Tongue (tissue), 2 donors: ENCODE measurements around the gene FOXE3. TPM values are rescaled to one million over a fixed set of nuclear protein-coding genes. Genes with fewer than 3 reads are reported as not detected.

Experiments used
- DNase-seq: peaks from one replicate; pipeline ENCODE4 v3.0.0-alpha.2; 2015
- total RNA-seq: library from RNA; depleted of rRNA; stranded (reverse); fragments of >200 nt; gene quantifications from one replicate; pipeline ENCODE4 v1.2.3, GENCODE V29; 2014

FOXE3 gene
- total RNA-seq, 1 donor from 2014 or later, result not detected

DNA sequence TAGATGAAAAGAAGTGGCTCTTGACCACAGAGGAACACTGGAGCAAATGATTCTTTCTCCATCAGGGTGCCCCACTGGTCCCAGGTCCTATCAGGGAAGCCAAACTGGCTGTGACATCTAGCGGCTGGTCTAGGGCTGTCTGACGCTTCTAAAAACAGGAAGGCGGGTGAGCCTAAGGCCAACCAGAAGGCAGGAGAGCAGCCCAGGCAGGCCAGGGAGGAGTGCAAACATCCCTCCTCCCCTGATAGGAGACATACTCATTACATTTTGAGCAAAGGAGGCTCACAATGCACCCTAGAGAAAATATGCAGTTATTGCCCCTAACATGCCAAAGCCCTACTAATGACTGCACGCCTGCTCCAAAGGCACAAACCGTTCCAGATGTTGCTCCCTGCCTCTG lies 10.4 kb upstream of the FOXE3 start:
- DNase-seq, result no peak

- no peak for DNase-seq
Observed at GRCh38 chr1:47406966-47407365, 9.1 kb upstream of the FOXE3 start.

DNA sequence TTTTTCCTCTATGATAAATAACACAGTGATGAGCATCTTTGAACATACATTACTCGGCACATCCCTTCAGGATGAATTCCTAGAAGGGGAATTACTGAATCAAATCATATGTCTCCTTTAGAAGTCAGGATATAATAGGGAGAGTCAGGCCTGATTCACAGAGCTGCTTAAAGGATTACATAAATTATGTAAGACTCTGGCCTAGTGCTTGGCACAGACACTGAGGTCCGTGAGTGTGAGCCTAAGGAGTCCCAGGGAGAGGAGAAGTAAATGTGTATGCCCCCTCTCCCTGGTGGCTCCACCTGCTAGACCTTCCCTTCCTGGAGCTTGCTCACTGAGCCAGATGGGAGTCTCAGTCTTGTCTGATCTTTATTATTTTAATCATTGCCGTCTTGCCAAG lies 8.6 kb upstream of the FOXE3 start:
- no peak for DNase-seq

- DNase-seq, result peak; percentile 32
Observed at GRCh38 chr1:47409311-47410067, 6.6 kb upstream of the FOXE3 start.

- DNase-seq, result no peak
Observed at GRCh38 chr1:47410068-47410455, 6.0 kb upstream of the FOXE3 start.

DNA sequence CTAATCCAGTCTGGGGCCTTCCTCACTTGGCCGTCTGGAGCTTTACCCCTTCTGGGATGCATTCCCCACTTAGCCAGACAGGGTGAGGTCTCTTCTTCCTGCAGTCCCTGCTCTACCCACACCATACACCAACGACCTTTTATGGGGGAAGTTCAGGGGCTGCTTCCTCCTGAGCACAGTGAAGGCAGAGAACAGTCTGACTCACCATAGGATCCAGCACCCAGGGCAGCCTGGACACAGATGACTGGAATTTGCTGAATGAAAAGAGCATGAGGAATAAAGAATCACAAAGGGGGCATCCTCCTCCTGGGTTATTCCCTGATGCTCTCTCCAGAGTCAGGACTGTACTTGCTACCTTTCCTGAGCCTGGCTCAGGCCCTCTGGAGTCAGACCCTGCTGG lies 4.6 kb upstream of the FOXE3 start:
- no peak for DNase-seq

DNA sequence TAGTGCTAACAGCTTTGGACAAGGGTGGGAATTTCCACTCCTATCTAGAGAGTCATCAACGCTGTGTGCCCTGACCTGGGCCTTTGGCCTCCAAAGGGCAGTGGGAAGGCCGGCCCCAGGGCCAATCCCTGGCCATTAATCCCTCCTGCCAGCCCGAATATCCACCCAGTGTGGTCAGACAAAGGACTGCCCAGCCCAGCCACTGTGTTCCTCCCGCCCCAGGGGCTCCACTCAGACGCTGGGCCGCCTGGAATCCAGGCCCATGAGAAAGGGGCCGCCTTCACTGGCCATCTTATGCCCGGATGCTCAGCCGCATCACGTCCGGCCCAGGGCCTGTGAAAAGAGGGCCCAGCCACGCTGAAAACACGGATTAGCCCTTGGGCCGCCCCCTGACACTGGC lies 3.6 kb upstream of the FOXE3 start:
- no peak for DNase-seq

DNA sequence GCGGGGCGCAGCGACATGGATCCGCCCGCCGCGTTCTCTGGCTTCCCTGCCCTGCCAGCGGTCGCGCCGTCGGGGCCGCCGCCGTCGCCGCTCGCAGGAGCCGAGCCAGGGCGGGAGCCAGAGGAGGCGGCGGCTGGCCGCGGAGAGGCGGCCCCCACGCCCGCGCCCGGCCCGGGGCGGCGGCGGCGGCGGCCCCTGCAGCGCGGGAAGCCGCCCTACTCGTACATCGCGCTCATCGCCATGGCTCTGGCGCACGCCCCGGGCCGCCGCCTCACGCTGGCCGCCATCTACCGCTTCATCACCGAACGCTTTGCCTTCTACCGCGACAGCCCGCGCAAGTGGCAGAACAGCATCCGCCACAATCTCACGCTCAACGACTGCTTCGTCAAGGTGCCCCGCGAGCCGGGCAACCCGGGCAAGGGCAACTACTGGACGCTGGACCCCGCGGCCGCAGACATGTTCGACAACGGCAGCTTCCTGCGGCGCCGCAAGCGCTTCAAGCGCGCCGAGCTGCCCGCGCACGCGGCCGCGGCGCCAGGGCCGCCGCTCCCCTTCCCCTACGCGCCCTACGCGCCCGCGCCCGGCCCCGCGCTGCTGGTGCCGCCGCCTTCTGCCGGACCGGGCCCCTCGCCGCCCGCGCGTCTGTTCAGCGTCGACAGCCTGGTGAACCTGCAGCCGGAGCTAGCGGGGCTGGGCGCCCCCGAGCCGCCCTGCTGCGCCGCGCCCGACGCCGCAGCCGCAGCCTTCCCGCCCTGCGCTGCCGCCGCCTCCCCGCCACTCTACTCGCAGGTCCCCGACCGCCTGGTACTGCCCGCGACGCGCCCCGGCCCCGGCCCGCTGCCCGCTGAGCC lies 459 bp downstream of the FOXE3 start:
- DNase-seq, result no peak

DNA sequence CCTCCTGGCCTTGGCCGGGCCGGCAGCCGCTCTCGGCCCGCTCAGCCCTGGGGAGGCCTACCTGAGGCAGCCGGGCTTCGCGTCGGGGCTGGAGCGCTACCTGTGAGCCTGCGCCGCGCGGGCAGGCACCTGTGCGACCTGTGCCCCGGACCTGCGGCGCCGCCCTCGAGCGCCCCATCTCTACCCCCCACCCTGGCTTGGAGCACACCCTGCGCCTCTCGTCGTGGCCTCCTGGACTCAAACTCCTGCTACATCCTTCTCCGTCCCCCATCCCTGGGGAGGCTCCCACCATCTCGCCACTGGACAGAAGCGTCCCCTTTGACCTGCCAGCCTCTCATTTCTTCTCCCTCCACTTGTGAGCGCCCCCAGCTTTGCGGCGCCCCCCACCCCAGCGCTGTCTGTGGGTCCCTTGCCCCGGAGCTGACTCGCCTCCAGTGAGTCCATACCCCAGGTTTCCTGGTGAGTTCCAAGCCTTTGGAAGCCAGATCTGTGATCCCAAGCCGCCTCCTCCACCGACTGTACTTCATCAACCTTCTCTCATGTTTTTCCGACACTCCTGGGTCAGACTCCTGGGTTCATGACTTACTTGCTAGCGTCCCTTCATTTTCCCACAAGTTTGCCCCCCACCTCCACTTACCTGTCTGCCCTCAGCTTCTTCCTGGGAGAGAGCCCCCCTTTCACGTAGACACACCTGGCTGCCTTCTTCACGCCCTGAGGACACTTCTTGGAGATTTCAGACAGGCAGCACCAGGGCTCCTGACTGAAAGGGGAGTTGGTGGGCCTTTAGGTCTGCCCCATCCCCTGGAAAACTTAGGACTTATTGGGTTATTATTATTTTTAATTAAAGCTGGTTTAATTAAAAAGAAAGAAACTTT lies 1.3 kb downstream of the FOXE3 start:
- DNase-seq, result no peak

DNA sequence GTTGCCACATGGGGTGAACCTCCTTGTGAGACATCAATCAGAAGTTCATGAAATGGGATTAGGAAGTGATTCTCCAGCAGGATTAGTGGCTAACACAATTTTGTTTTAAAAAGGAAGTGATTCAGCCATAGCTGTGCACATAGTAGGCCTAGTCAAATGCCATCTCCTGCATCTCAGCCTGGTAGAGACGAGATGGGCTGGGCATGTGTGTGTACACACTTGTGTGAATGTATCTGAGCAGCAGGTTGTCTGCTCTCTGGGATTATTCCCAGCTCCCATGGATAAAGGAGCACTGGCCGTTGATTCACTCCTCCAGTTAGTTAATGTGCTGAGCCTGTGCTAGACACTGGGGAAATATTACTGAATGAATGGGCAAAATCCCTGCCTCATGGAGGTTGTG lies 2.0 kb downstream of the FOXE3 start:
- DNase-seq, result no peak

GRCh38 chr1:47418681-47419325 lies 2.7 kb downstream of the FOXE3 start:
- no peak for DNase-seq

DNA sequence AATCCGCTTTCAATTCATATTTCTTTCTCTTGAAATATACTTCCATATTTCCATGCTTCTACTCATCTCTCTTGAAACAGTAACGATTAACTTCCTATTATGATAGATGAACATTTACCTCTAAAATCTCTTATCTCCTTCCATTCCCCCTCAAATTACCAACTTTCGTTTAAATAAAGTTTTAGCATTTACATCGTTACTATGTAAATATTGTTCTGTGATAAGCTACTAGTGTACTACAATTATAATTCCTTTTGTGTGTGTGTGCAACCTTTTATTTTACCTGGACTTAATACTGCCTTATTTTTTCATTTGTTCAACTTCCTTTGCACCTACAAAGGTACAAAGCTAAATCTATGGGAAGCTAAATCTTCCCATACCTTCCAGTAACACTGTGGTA lies 4.5 kb downstream of the FOXE3 start:
- no peak for DNase-seq

DNA sequence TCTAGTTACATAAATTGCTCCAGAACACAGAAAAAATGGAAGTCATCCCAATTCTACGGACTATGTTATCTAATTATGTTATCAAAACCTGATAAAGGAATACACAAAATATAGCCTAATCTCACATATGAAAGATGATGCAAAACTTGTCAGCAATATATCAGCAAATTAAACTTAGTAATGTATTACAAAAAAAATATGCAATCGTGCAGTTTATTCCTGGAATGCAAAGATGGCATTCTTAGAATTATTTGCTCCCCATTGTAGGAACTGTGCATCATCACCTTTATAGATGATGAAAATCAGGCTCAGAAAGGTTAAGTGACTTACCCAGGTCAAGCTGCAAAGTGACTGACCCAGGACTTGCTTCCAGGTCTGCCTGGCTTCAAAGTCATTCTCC lies 7.8 kb downstream of the FOXE3 start:
- DNase-seq, result no peak

DNA sequence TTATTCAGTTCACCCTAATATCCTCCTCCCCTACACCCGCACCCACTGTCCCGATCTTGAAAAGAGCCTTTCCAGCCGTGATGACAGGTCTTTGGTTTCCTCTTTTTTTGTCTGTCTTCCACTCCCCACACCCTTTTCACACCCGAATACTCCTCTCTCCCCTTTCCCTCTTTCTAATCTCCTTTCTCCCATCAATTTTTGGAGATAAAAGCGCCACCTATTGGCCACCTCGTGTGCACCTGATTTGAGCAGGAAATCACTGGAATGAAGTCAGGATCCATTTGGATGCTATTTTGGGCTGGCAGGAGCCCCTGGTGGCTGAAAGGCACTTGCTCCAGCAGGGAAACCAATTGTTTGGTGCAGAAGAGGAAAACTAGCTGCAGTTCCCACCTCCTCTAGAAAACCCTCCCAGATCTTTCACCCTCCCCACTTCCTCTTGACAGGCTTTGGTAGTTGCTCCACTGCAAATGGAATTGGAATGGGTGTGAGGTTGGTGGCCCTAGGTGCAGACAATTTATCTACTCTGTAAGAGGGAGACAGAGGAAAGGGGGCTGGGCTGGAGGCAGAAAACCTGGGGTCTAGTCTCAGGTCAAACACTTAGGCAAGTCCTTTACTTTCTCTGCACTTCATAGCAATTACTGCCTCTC lies 8.4 kb downstream of the FOXE3 start:
- peak; percentile 72 for DNase-seq

DNA sequence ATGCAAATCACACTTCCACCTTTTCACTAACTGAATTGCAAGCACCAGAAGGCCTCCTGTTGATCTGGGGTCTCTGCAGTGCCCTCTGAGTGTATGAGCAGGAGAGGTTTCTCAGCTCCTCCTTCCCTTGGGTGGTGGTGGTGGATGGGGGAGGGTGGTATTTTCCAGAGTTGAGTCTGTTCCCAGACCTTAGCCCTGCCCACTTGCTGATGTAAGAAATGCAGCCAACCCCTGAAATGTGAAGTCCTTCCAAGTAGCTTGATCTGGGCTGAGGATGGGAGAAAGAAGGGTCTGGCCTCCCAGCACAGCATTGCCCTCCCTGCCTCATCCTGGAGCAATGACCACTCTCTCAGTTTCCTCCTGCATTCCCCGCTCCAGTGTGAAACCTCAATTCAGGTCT lies 15.4 kb downstream of the FOXE3 start:
- no peak for DNase-seq

- peak; percentile 93 for DNase-seq
Observed at GRCh38 chr1:47432071-47433036, 16.3 kb downstream of the FOXE3 start.

DNA sequence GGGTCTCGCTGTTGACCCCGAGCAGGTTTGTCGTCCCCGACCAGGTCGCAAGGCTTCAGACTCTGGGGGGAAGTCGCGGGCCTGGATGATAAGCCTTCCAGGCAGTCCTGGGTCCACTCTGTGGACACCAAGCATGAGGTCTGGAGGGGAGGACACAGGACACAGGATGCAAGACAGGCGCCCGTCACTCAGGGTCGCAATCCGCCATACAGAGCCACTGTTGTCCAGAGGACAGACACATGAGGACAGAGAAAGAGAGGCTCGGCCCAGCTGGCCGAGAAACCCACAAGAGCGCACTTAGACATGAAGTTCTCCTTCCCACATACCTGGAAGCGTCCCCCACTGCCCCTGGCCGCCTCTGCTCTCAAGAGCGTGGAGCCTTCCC lies 16.9 kb downstream of the FOXE3 start:
- DNase-seq, result no peak

DNA sequence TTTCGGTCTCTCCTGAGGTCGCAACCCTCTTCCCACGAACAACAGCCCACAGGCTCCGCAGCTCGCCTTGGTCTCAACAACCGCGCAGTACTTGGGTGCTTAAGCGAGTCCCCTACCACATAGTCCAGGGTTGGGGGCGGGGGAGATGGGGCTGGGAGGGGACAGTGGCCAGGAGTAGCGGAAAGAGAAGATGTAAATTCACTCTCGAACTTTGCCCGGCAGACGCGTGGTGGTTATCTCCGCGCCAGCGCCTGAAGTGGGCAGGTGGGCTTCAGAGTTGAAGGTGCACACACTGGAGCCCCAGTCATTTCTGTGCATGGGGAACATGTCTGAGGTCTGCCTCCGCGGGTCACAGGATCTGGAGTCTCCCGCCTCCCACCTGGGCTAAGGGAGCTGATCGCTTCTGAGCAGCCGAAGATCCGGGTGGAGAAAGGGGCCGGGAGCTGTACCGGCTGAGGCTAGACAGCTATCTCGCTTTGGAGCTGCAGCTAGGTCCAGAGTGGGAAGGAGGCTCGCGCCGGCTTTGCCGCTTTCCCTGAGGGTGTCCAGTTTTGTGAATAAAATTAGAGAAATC lies 17.5 kb downstream of the FOXE3 start:
- no peak for DNase-seq

- peak; percentile 73 for DNase-seq
Observed at GRCh38 chr1:47434051-47434842, 18.2 kb downstream of the FOXE3 start.
